A549 (cell line): ENCODE measurements around the gene SPSB1. TPM values are rescaled to one million over a fixed set of nuclear protein-coding genes. Genes with fewer than 3 reads are reported as not detected.
A peak's percentile ranks its signal among the peaks of the same experiment; 100 is the strongest.

Source experiments
- ATAC-seq, 2 experiments: fragments of 200-7000 bp in 1 of 2; fragments of >200 bp in 1 of 2; cut with Nextera tagmentation in 1 of 2; cut with Tn5 transposase in 1 of 2; 3 replicates each; pipeline versions ENCODE4 v1.8.0 to v1.9.1; 2018 to 2020; ENCODE audit warnings: mild to moderate bottlenecking in 1 of 2, moderate library complexity in 1 of 2
- CTCF ChIA-PET: fragments of 300-600 bp; sonication (Branson Sonifier 250); formaldehyde crosslinking; extraction: SDS; loops from one replicate; lab custom pipeline; 2021; ENCODE audit warnings: antibody characterized with exemption, inconsistent platforms; lab: Yijun Ruan, JAX
- POLR2A ChIA-PET: fragments of 350-600 bp; formaldehyde crosslinking; extraction: SDS; loops from one replicate; lab custom pipeline; 2021; ENCODE audit warnings: antibody characterized with exemption, inconsistent platforms; lab: Yijun Ruan, JAX
- DNase-seq, 2 experiments: peaks; one replicate each; pipeline versions ENCODE4 v3.0.0 to v3.0.0-alpha.2; 2011 to 2016; ENCODE audit warnings: low read depth in 1 of 2, low spot score in 1 of 2
- FAIRE-seq: peaks from 2 replicates; lab custom pipeline; 2011; peaks lifted over from hg19 to GRCh38; lab: Jason Lieb, UNC
- H3K27ac ChIP-seq, 2 experiments: fragments of >200 bp; sonication (Bioruptor Twin); formaldehyde crosslinking; 3 replicates each; pipeline ENCODE4 v1.5.1; 2016 to 2017
- H3K4me1 ChIP-seq: fragments of >200 bp; sonication (Bioruptor Twin); formaldehyde crosslinking; 3 replicates; pipeline ENCODE4 v1.6.1; 2016
- H3K4me2 ChIP-seq: fragments of >200 bp; sonication (Bioruptor Twin); formaldehyde crosslinking; 3 replicates; pipeline ENCODE4 v1.6.1; 2016
- H3K4me3 ChIP-seq: fragments of >200 bp; sonication (Bioruptor Twin); formaldehyde crosslinking; 3 replicates; pipeline ENCODE4 v1.5.1; 2016
- H3K9me3 ChIP-seq: fragments of >200 bp; sonication (Bioruptor Twin); formaldehyde crosslinking; 3 replicates; pipeline ENCODE4 v1.6.1; 2016
- ATOH8 ChIP-seq: fragments of 250-450 bp; sonication (Bioruptor Pico); IDR thresholded peaks from 2 replicates; pipeline ENCODE4 v1.5.0; 2020; ENCODE audit warnings: low read depth, mild to moderate bottlenecking, moderate library complexity
- CBX2 ChIP-seq: fragments of 200-600 bp; sonication (generic); IDR thresholded peaks from 2 replicates; pipeline ENCODE4 v1.6.1; 2016; ENCODE audit warnings: low read depth, mild to moderate bottlenecking, borderline replicate concordance
- CHD2 ChIP-seq: fragments of 150-350 bp; IDR thresholded peaks from 2 replicates; pipeline ENCODE4 v1.6.1; 2014; ENCODE audit warnings: low read length; ENCODE audit not compliant: partially characterized antibody
- CTCF ChIP-seq: fragments of >200 bp; sonication (Bioruptor Twin); formaldehyde crosslinking; IDR thresholded peaks from 3 replicates; pipeline ENCODE4 v1.5.1; 2016
- E2F6 ChIP-seq: IDR thresholded peaks from 2 replicates; pipeline ENCODE4 v1.6.1; 2012; ENCODE audit warnings: low read depth, borderline replicate concordance
- EP300 ChIP-seq, 2 experiments: fragments of >200 bp; sonication (Bioruptor Twin); formaldehyde crosslinking; IDR thresholded peaks; 2 replicates in 1 of 2; 3 replicates in 1 of 2; pipeline ENCODE4 v1.6.1; 2016 to 2017
- HMGXB4 ChIP-seq: fragments of 250-450 bp; sonication (Bioruptor Pico); IDR thresholded peaks from 2 replicates; pipeline ENCODE4 v1.5.0; 2021; ENCODE audit warnings: mild to moderate bottlenecking, moderate library complexity, borderline replicate concordance
- HOXB13 ChIP-seq: fragments of 250-450 bp; sonication (Bioruptor Pico); IDR thresholded peaks from 2 replicates; pipeline ENCODE4 v1.5.0; 2020; ENCODE audit warnings: low read depth, mild to moderate bottlenecking, moderate library complexity
- KDM1A ChIP-seq: fragments of 200-600 bp; sonication (generic); IDR thresholded peaks from 2 replicates; pipeline ENCODE4 v1.6.1; 2016; ENCODE audit warnings: low read depth, mild to moderate bottlenecking
- KDM5A ChIP-seq: fragments of 200-600 bp; sonication (generic); IDR thresholded peaks from 2 replicates; pipeline ENCODE4 v1.6.1; 2016; ENCODE audit warnings: antibody characterized with exemption, mild to moderate bottlenecking
- MAX ChIP-seq: IDR thresholded peaks from 2 replicates; pipeline ENCODE4 v1.6.1; 2012
- NPAS2 ChIP-seq: fragments of 250-450 bp; sonication (Bioruptor Pico); IDR thresholded peaks from 2 replicates; pipeline ENCODE4 v1.8.0; 2022; ENCODE audit warnings: mild to moderate bottlenecking, moderate library complexity, borderline replicate concordance
- POLR2AphosphoS2 ChIP-seq: conservative IDR thresholded peaks from 2 replicates; pipeline ENCODE4 v1.6.1; 2012; ENCODE audit warnings: low read length, improper control_type of control experiment, inconsistent platforms
- RAD21 ChIP-seq, 2 experiments: fragments of >200 bp in 1 of 2; sonication (Bioruptor Twin) in 1 of 2; formaldehyde crosslinking in 1 of 2; IDR thresholded peaks in 1 of 2; conservative IDR thresholded peaks in 1 of 2; 2 replicates in 1 of 2; 3 replicates in 1 of 2; pipeline ENCODE4 v1.6.1; 2012 to 2018; ENCODE audit warnings: inconsistent platforms in 1 of 2
- REST ChIP-seq: fragments of 200-600 bp; sonication (generic); IDR thresholded peaks from 2 replicates; pipeline ENCODE4 v1.6.1; 2016; ENCODE audit warnings: antibody characterized with exemption, mild to moderate bottlenecking, moderate library complexity
- RFX5 ChIP-seq: fragments of 450-650 bp; IDR thresholded peaks from 2 replicates; pipeline ENCODE4 v1.7.1; 2014; ENCODE audit warnings: antibody characterized with exemption, mild to moderate bottlenecking, moderate library complexity
- SMC3 ChIP-seq: fragments of >200 bp; sonication (Bioruptor Twin); formaldehyde crosslinking; IDR thresholded peaks from 3 replicates; pipeline ENCODE4 v1.6.1; 2018; ENCODE audit warnings: inconsistent platforms
- SREBF2 ChIP-seq: fragments of 450-650 bp; IDR thresholded peaks from 2 replicates; pipeline ENCODE4 v1.6.1; 2014; ENCODE audit warnings: mild to moderate bottlenecking, moderate library complexity
- ZSCAN20 ChIP-seq: fragments of 250-450 bp; sonication (Bioruptor Pico); IDR thresholded peaks from 2 replicates; pipeline ENCODE4 v1.8.0; 2022; ENCODE audit warnings: mild to moderate bottlenecking, moderate library complexity
- WGBS: methylation state at CpG from one replicate; pipeline ENCODE4 v1.1.6; 2017; ENCODE audit errors: missing lambda C conversion rate; 5-methylcytosine and 5-hydroxymethylcytosine counted together
- polyA plus RNA-seq, 4 experiments: library from polyadenylated mRNA; depleted of rRNA in 3 of 4; stranded (reverse); fragments of >200 nt; fragmentation: RNase III in 1 of 4; extraction: RNeasy Plus Mini Kit Qiagen cat#74134 plus additional on column Dnase treatment in 1 of 4; gene quantifications; 2 replicates in 3 of 4; 3 replicates in 1 of 4; pipeline ENCODE4 v1.2.3, GENCODE V29; 2011 to 2017

Gene SPSB1
- polyA plus RNA-seq, 2 of the 4 experiments (the other 2 are of a cell fraction): 22.3 to 23.7 TPM

- H3K4me2 ChIP-seq: no peak overlapping the region
- ATAC-seq (peak in 1 of 2 experiments; percentile 17; a peak in 2 of 6 replicates), FAIRE-seq (no peak), DNase-seq (no peak)
- ChIA-PET POLR2A (no interaction called here), CTCF (interaction anchor here (0.7 to 1.4 kb wide), 2 partner anchors 72 to 114 kb away, joined by 3 read pairs; no protein-coding TSS in a partner anchor)
- 89% methylated on average over 3 of the region's 5 CpGs for WGBS
- H3K4me1 ChIP-seq: no peaks in the 10 kb centered on the region; the same call in 2 of the 3 replicates
- TF ChIP-seq NPAS2 (no peak), CBX2 (no peak), REST (no peak), KDM1A (no peak), ATOH8 (CRISPR knock-in tag) (no peak), ZSCAN20 (no peak), SMC3 (no peak), EP300 (IDR thresholded peaks at IDR 0.05) (no peak), HMGXB4 (CRISPR knock-in tag) (no peak), HOXB13 (CRISPR knock-in tag) (no peak), RAD21 (conservative IDR thresholded peaks at IDR 0.05 in 1 of 2, IDR thresholded peaks at IDR 0.05 in 1 of 2) (no peak), SREBF2 (no peak), CTCF (no peak), CHD2 (no peak), E2F6 (no peak)
- no peak overlapping the region for H3K4me3 ChIP-seq
- H3K9me3 ChIP-seq: no peaks in the 10 kb centered on the region
- H3K27ac ChIP-seq: no peak overlapping the region
These were observed 83.7 kb downstream of the SPSB1 start for GRCh38 chr1:9376430-9376829.

GRCh38 chr1:9376886-9377333 lies 84.2 kb downstream of the SPSB1 start:
- ChIA-PET CTCF (interaction anchor here (0.7 to 1.5 kb wide), 2 partner anchors 113 to 114 kb away, joined by 3 to 4 read pairs; no protein-coding TSS in a partner anchor), POLR2A (no interaction called here)

More at GRCh38 chr1:9376886-9377333, 84.2 kb downstream of the SPSB1 start:
- FAIRE-seq (no peak), ATAC-seq (no peak), DNase-seq (no peak)
- no peak overlapping the region; a peak in 1 of 6 replicates for H3K27ac ChIP-seq
- no peak overlapping the region for H3K4me3 ChIP-seq
- H3K9me3 ChIP-seq: no peaks in the 10 kb centered on the region
- no peak overlapping the region for H3K4me2 ChIP-seq
- 84% methylated on average over 8 of the region's 17 CpGs for WGBS
- H3K4me1 ChIP-seq: no peaks in the 10 kb centered on the region; the same call in 2 of the 3 replicates
- TF ChIP-seq KDM5A: no peak
- TF ChIP-seq REST: no peak
- no peak for TF ChIP-seq POLR2AphosphoS2
- TF ChIP-seq CHD2: no peak
- TF ChIP-seq MAX: no peak
- TF ChIP-seq E2F6: no peak
- TF ChIP-seq ZSCAN20: no peak
- TF ChIP-seq RFX5: no peak
